ENCODE data around the gene SLC5A6. TPM values are rescaled to one million over a fixed set of nuclear protein-coding genes. Genes with fewer than 3 reads are reported as not detected.

The SLC5A6 gene
- total RNA-seq, 5 donors from 2014 or later (not counting 1 experiment from before 2014, with no cell fraction given) = 37.5 to 214 (median 43.0) TPM

DNA sequence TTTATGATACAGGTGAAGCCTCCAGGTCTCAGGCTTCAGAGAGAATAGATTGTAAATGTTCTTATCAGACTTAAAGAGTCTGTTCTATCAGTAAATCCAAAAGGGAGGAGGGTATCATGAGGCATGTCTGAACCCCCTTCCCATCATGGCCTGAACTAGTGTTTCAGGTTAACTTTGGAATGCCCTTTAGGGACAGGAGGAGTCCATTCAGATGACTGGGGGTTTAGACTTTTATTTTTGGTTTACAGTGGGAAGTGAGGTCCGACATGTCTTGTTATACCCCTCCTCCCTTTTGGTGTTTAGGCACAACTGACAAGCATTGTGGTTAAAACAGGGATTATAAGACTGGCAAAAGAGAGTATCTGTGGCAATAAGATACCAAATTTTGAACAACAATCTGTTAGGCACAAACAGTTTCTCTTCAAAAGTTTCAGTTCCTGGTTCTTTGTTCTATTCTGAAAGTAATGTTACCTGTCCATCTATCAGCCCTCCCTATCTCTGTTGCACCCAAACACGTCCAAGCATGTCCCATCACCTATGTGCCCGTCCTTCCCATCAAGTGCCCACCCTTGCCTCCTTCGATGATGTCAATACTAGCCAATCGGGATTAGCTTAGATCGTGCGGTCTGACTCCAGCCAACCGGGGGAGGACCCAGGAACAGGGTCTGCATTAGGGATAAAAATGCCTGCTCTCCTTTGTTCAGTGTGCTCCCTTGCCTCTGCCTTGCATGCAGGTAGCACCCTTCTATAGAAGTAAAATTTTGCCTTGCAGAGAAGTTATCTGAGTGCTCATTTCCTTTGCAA, 46.9 kb downstream of the SLC5A6 start:
- 90% methylated on average over 4 of the region's 8 CpGs for WGBS (ENCODE audit: insufficient coverage)
- Histone ChIP-seq H3K36me3 (ENCODE audit: control insufficient read depth in 2 of 2, extremely low read depth in 1 of 2, insufficient read depth in 1 of 2, low read length in 1 of 2) (no peaks in the 10 kb centered on the region), H3K27ac (ENCODE audit: low read length) (no peak overlapping the region), H3K27me3 (replicated peaks in 1 of 2; ENCODE audit: control insufficient read depth in 2 of 2, extremely low read depth in 1 of 2, insufficient read depth in 2 of 2, low read length in 1 of 2) (peaks cover 0 to 8% of the 10 kb centered on the region in 2 experiments), H3K4me3 (ENCODE audit: control insufficient read depth in 1 of 2, extremely low read depth in 1 of 2, low read length in 1 of 2) (no peak overlapping the region), H3K9me3 (no peaks in the 10 kb centered on the region), H3K4me1 (ENCODE audit: control insufficient read depth in 1 of 2, extremely low read depth in 1 of 2, insufficient read depth in 2 of 2, low read length in 2 of 2) (peaks cover 0 to 6% of the 10 kb centered on the region in 2 experiments)
- CTCF ChIA-PET = no interaction called here
- DNase-seq (no peak), ATAC-seq (replicated peaks in 1 of 4) (no peak)
- peaks cover 0 to 2% of the 10 kb centered on the region in 2 donors for H3K27me3 Mint-ChIP-seq
- H3K27ac Mint-ChIP-seq = no peak overlapping the region
- no peak overlapping the region for H3K4me3 Mint-ChIP-seq
- POLR2A ChIA-PET = no interaction called here
- H3K4me1 Mint-ChIP-seq = peaks cover 0 to 3% (median 2%) of the 10 kb centered on the region in 3 donors
- no peaks in the 10 kb centered on the region for H3K36me3 Mint-ChIP-seq
- H3K9me3 Mint-ChIP-seq = no peaks in the 10 kb centered on the region

- H3K9me3 ChIP-seq = no peaks in the 10 kb centered on the region
- no peaks in the 10 kb centered on the region for H3K4me1 Mint-ChIP-seq
- H3K4me3 ChIP-seq (ENCODE audit: control insufficient read depth in 1 of 2, extremely low read depth in 1 of 2, low read length in 1 of 2) = no peak overlapping the region
- no peak overlapping the region for H3K27ac ChIP-seq (ENCODE audit: low read length)
- ChIA-PET CTCF (interaction anchor here in 1 of 2 donors (0.7 kb wide), 1 partner anchor 200 kb away, joined by 3 read pairs; no protein-coding TSS in a partner anchor), POLR2A (no interaction called here)
- H3K36me3 ChIP-seq (ENCODE audit: control insufficient read depth in 2 of 2, extremely low read depth in 1 of 2, insufficient read depth in 1 of 2, low read length in 1 of 2) = no peaks in the 10 kb centered on the region
- WGBS (ENCODE audit: insufficient coverage) = 84% methylated on average over 7 of the region's 15 CpGs
- H3K27me3 ChIP-seq (replicated peaks in 1 of 2; ENCODE audit: control insufficient read depth in 2 of 2, extremely low read depth in 1 of 2, insufficient read depth in 2 of 2, low read length in 1 of 2) = peaks cover 0 to 2% of the 10 kb centered on the region in 2 experiments
- H3K9me3 Mint-ChIP-seq = no peaks in the 10 kb centered on the region
- ATAC-seq (replicated peaks in 1 of 4) (no peak), DNase-seq (no peak)
- H3K27me3 Mint-ChIP-seq = peaks cover 0 to 8% of the 10 kb centered on the region in 2 donors
- no peaks in the 10 kb centered on the region for H3K4me1 ChIP-seq (ENCODE audit: control insufficient read depth in 1 of 2, extremely low read depth in 1 of 2, insufficient read depth in 2 of 2, low read length in 2 of 2)
- H3K27ac Mint-ChIP-seq = no peak overlapping the region
- H3K36me3 Mint-ChIP-seq = no peaks in the 10 kb centered on the region
- H3K4me3 Mint-ChIP-seq = no peak overlapping the region
Observed at GRCh38 chr2:27162151-27163121, 49.6 kb downstream of the SLC5A6 start.

DNA sequence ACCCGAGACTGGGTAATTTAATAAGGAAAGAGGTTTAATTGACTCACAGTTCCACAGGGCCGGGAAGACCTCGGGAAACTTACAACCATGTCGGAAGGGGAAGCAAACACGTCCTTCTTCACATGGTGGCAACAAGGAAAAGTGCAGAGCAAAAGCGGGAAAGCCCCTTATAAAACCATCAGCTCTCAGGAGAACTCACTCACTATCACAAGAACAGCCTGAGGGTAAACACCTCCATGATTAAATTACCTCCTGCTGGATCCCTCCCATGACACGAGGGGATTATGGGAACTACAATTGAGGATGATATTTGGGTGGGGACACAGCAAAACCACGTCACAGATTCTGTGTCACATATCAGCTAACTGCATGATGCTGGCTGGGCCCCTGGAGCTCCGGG, 51.9 kb downstream of the SLC5A6 start:
- Mint-ChIP-seq H3K36me3 (no peaks in the 10 kb centered on the region), H3K27me3 (peaks cover 0 to 8% of the 10 kb centered on the region in 2 donors), H3K4me1 (no peaks in the 10 kb centered on the region), H3K27ac (no peak overlapping the region), H3K9me3 (no peaks in the 10 kb centered on the region), H3K4me3 (no peak overlapping the region)
- Histone ChIP-seq H3K4me1 (ENCODE audit: control insufficient read depth in 1 of 2, extremely low read depth in 1 of 2, insufficient read depth in 2 of 2, low read length in 2 of 2) (no peaks in the 10 kb centered on the region), H3K27me3 (replicated peaks in 1 of 2; ENCODE audit: control insufficient read depth in 2 of 2, extremely low read depth in 1 of 2, insufficient read depth in 2 of 2, low read length in 1 of 2) (peaks cover 0 to 5% of the 10 kb centered on the region in 2 experiments), H3K4me3 (ENCODE audit: control insufficient read depth in 1 of 2, extremely low read depth in 1 of 2, low read length in 1 of 2) (no peak overlapping the region), H3K9me3 (no peaks in the 10 kb centered on the region), H3K36me3 (ENCODE audit: control insufficient read depth in 2 of 2, extremely low read depth in 1 of 2, insufficient read depth in 1 of 2, low read length in 1 of 2) (no peaks in the 10 kb centered on the region), H3K27ac (ENCODE audit: low read length) (no peak overlapping the region)
- CTCF ChIA-PET = interaction anchor here in 1 of 2 donors (0.7 to 1.5 kb wide), 2 partner anchors 10 to 151 kb away, joined by 3 to 4 read pairs; no protein-coding TSS in a partner anchor
- no peak for ATAC-seq (replicated peaks in 1 of 4)
- no peak for DNase-seq
- WGBS (ENCODE audit: insufficient coverage) = 88% methylated on average over 4 of the region's 9 CpGs
- POLR2A ChIA-PET = no interaction called here

DNA sequence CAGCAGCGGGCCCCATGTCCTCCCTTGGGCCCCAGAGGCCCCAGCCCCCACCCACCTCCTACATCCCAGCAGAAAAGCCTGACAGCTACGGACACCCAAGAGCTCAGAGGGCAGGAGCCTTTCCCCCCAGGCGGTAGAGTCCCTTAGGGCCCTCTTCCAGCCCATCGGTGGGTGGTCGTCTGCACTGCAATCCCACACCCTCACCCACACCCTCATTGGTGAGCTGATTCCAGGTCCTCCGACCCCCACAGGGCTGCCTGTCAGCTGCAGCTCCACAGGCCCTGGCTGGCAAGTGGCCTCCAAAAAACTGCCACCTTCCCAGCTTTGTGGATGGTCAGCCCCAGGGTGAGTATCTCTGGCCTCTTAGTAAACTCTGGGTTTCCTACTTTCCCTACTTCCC, 52.8 kb downstream of the SLC5A6 start:
- ATAC-seq (replicated peaks in 1 of 4) (no peak), DNase-seq (no peak)
- no peaks in the 10 kb centered on the region for H3K4me1 Mint-ChIP-seq
- H3K27ac ChIP-seq (ENCODE audit: low read length) = no peak overlapping the region
- H3K27me3 Mint-ChIP-seq = peaks cover 0 to 8% of the 10 kb centered on the region in 2 donors
- no peak overlapping the region for H3K4me3 ChIP-seq (ENCODE audit: control insufficient read depth in 1 of 2, extremely low read depth in 1 of 2, low read length in 1 of 2)
- H3K36me3 ChIP-seq (ENCODE audit: control insufficient read depth in 2 of 2, extremely low read depth in 1 of 2, insufficient read depth in 1 of 2, low read length in 1 of 2) = no peaks in the 10 kb centered on the region
- no peak overlapping the region for H3K27ac Mint-ChIP-seq
- POLR2A ChIA-PET = no interaction called here
- peaks cover 0 to 12% of the 10 kb centered on the region in 2 experiments for H3K27me3 ChIP-seq (replicated peaks in 1 of 2; ENCODE audit: control insufficient read depth in 2 of 2, extremely low read depth in 1 of 2, insufficient read depth in 2 of 2, low read length in 1 of 2)
- CTCF ChIA-PET = no interaction called here
- H3K4me3 Mint-ChIP-seq = no peak overlapping the region
- H3K9me3 Mint-ChIP-seq = no peaks in the 10 kb centered on the region
- H3K9me3 ChIP-seq = no peaks in the 10 kb centered on the region
- H3K4me1 ChIP-seq (ENCODE audit: control insufficient read depth in 1 of 2, extremely low read depth in 1 of 2, insufficient read depth in 2 of 2, low read length in 2 of 2) = no peaks in the 10 kb centered on the region
- WGBS (ENCODE audit: insufficient coverage) = 88% methylated on average over 6 of the region's 6 CpGs
- H3K36me3 Mint-ChIP-seq = no peaks in the 10 kb centered on the region

- Mint-ChIP-seq H3K27ac (no peak overlapping the region), H3K4me1 (no peaks in the 10 kb centered on the region), H3K9me3 (no peaks in the 10 kb centered on the region), H3K4me3 (no peak overlapping the region), H3K27me3 (peaks cover 0 to 8% of the 10 kb centered on the region in 2 donors), H3K36me3 (no peaks in the 10 kb centered on the region)
- ATAC-seq (replicated peaks in 1 of 4) (no peak), DNase-seq (no peak)
- no peak overlapping the region for H3K27ac ChIP-seq (ENCODE audit: low read length)
- POLR2A ChIA-PET = no interaction called here
- no peak overlapping the region for H3K4me3 ChIP-seq (ENCODE audit: control insufficient read depth in 1 of 2, extremely low read depth in 1 of 2, low read length in 1 of 2)
- no peaks in the 10 kb centered on the region for H3K36me3 ChIP-seq (ENCODE audit: control insufficient read depth in 2 of 2, extremely low read depth in 1 of 2, insufficient read depth in 1 of 2, low read length in 1 of 2)
- H3K27me3 ChIP-seq (replicated peaks in 1 of 2; ENCODE audit: control insufficient read depth in 2 of 2, extremely low read depth in 1 of 2, insufficient read depth in 2 of 2, low read length in 1 of 2) = peaks cover 0 to 13% of the 10 kb centered on the region in 2 experiments
- CTCF ChIA-PET = no interaction called here
- H3K9me3 ChIP-seq = no peaks in the 10 kb centered on the region
- no peaks in the 10 kb centered on the region for H3K4me1 ChIP-seq (ENCODE audit: control insufficient read depth in 1 of 2, extremely low read depth in 1 of 2, insufficient read depth in 2 of 2, low read length in 2 of 2)
- WGBS (ENCODE audit: insufficient coverage) = 83% methylated on average over 6 of the region's 6 CpGs
Observed at GRCh38 chr2:27158468-27158867, 53.6 kb downstream of the SLC5A6 start.

GRCh38 chr2:27155069-27155520, 57.0 kb downstream of the SLC5A6 start:
- Histone ChIP-seq H3K4me1 (ENCODE audit: control insufficient read depth in 1 of 2, extremely low read depth in 1 of 2, insufficient read depth in 2 of 2, low read length in 2 of 2) (no peaks in the 10 kb centered on the region), H3K27me3 (replicated peaks in 1 of 2; ENCODE audit: control insufficient read depth in 2 of 2, extremely low read depth in 1 of 2, insufficient read depth in 2 of 2, low read length in 1 of 2) (peaks cover 0 to 15% of the 10 kb centered on the region in 2 experiments), H3K4me3 (ENCODE audit: control insufficient read depth in 1 of 2, extremely low read depth in 1 of 2, low read length in 1 of 2) (no peak overlapping the region), H3K9me3 (no peaks in the 10 kb centered on the region), H3K27ac (ENCODE audit: low read length) (no peak overlapping the region), H3K36me3 (ENCODE audit: control insufficient read depth in 2 of 2, extremely low read depth in 1 of 2, insufficient read depth in 1 of 2, low read length in 1 of 2) (no peaks in the 10 kb centered on the region)
- ChIA-PET CTCF (no interaction called here), POLR2A (no interaction called here)
- Mint-ChIP-seq H3K27ac (no peak overlapping the region), H3K4me1 (no peaks in the 10 kb centered on the region), H3K36me3 (no peaks in the 10 kb centered on the region), H3K9me3 (no peaks in the 10 kb centered on the region), H3K27me3 (peaks cover 0 to 9% of the 10 kb centered on the region in 2 donors), H3K4me3 (no peak overlapping the region)
- no peak for DNase-seq
- WGBS (ENCODE audit: insufficient coverage) = 79% methylated on average over 7 of the region's 9 CpGs
- ATAC-seq (replicated peaks in 1 of 4) = no peak

All from T-cell (primary cell).